GM19238 (cell line): ENCODE results near the gene DIPK1C.

ENCODE experiments used
- DNase-seq: peaks from one replicate; pipeline ENCODE4 v3.0.0; 2011; ENCODE audit warnings: low spot score; ENCODE audit not compliant: insufficient read length

The DIPK1C gene

GRCh38 chr18:74482697-74483096, 25.6 kb upstream of the DIPK1C start:
- no peak for DNase-seq

- DNase-seq, result no peak
These were observed 23.1 kb upstream of the DIPK1C start for GRCh38 chr18:74480149-74480651.

GRCh38 chr18:74479486-74480148, 22.5 kb upstream of the DIPK1C start:
- no peak for DNase-seq

GRCh38 chr18:74478880-74479279, 21.8 kb upstream of the DIPK1C start:
- no peak for DNase-seq

- no peak for DNase-seq
These were observed 21.2 kb upstream of the DIPK1C start for GRCh38 chr18:74478316-74478715.

- no peak for DNase-seq
These were observed 20.7 kb upstream of the DIPK1C start for GRCh38 chr18:74477771-74478170.

- no peak for DNase-seq
These were observed 19.0 kb upstream of the DIPK1C start for GRCh38 chr18:74476140-74476539.

- DNase-seq, result no peak
These were observed 17.0 kb upstream of the DIPK1C start for GRCh38 chr18:74473976-74474640.

- no peak for DNase-seq
These were observed 15.2 kb upstream of the DIPK1C start for GRCh38 chr18:74472312-74472711.

- DNase-seq, result no peak
These were observed 11.5 kb upstream of the DIPK1C start for GRCh38 chr18:74468547-74469061.

- DNase-seq, result no peak
These were observed 8.7 kb upstream of the DIPK1C start for GRCh38 chr18:74465775-74466174.

- no peak for DNase-seq
These were observed 6.9 kb upstream of the DIPK1C start for GRCh38 chr18:74463983-74464382.

GRCh38 chr18:74463254-74463653, 6.1 kb upstream of the DIPK1C start:
- DNase-seq, result no peak

GRCh38 chr18:74460825-74461224, 3.7 kb upstream of the DIPK1C start:
- DNase-seq, result no peak

GRCh38 chr18:74459889-74460288, 2.8 kb upstream of the DIPK1C start:
- no peak for DNase-seq

GRCh38 chr18:74457725-74458421, 765 bp upstream of the DIPK1C start:
- no peak for DNase-seq

GRCh38 chr18:74456349-74457042, 612 bp downstream of the DIPK1C start:
- no peak for DNase-seq

GRCh38 chr18:74456017-74456348, 1.1 kb downstream of the DIPK1C start:
- DNase-seq, result no peak

- no peak for DNase-seq
These were observed 1.7 kb downstream of the DIPK1C start for GRCh38 chr18:74455386-74455785.

- no peak for DNase-seq
These were observed 2.8 kb downstream of the DIPK1C start for GRCh38 chr18:74454279-74454751.

- DNase-seq, result no peak
These were observed 3.4 kb downstream of the DIPK1C start for GRCh38 chr18:74453642-74454198.
